GM12874 (cell line): ENCODE data around the gene HMHB1.

Experiments used
- TF ChIP-seq, protein P1 (sequence below): IDR thresholded peaks from 2 replicates; pipeline ENCODE4 v1.5.1; 2011; ENCODE audit warnings: low read depth, mild to moderate bottlenecking, control low read depth, low read length, moderate library complexity; ENCODE audit not compliant: insufficient read depth

HMHB1 gene

DNA sequence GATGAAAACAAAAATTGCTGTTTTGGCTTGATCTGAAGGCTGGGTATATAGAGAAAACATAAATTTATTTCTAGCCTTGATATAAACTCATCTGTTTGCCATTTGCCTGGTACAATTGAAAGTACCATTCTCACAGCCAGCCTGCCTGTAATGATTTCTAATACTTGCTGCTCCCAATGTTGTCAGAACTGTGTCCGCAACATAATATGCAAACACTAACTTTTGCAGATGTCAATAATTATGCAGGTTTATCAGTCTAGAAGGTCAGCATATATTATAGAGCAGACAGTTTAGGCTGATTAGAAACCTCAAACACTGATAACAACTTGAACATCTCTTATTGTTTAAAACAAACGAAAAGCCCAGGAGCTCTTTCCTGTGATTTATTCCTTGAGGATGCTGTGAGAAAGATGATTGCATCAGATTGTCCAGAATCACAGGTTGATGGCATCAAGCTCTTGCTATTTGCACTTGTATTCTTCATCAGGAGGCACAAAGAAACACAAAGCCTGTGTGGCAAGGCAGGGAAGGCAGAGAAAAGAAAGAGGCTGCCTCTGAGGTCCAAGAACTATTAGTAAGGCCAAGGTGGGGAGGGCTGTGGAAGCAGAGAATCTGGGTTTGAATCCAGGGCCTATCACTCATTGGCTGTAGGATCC is 21.4 kb upstream of the HMHB1 start:
- TF ChIP-seq, protein P1, sequence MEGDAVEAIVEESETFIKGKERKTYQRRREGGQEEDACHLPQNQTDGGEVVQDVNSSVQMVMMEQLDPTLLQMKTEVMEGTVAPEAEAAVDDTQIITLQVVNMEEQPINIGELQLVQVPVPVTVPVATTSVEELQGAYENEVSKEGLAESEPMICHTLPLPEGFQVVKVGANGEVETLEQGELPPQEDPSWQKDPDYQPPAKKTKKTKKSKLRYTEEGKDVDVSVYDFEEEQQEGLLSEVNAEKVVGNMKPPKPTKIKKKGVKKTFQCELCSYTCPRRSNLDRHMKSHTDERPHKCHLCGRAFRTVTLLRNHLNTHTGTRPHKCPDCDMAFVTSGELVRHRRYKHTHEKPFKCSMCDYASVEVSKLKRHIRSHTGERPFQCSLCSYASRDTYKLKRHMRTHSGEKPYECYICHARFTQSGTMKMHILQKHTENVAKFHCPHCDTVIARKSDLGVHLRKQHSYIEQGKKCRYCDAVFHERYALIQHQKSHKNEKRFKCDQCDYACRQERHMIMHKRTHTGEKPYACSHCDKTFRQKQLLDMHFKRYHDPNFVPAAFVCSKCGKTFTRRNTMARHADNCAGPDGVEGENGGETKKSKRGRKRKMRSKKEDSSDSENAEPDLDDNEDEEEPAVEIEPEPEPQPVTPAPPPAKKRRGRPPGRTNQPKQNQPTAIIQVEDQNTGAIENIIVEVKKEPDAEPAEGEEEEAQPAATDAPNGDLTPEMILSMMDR = no peak

DNA sequence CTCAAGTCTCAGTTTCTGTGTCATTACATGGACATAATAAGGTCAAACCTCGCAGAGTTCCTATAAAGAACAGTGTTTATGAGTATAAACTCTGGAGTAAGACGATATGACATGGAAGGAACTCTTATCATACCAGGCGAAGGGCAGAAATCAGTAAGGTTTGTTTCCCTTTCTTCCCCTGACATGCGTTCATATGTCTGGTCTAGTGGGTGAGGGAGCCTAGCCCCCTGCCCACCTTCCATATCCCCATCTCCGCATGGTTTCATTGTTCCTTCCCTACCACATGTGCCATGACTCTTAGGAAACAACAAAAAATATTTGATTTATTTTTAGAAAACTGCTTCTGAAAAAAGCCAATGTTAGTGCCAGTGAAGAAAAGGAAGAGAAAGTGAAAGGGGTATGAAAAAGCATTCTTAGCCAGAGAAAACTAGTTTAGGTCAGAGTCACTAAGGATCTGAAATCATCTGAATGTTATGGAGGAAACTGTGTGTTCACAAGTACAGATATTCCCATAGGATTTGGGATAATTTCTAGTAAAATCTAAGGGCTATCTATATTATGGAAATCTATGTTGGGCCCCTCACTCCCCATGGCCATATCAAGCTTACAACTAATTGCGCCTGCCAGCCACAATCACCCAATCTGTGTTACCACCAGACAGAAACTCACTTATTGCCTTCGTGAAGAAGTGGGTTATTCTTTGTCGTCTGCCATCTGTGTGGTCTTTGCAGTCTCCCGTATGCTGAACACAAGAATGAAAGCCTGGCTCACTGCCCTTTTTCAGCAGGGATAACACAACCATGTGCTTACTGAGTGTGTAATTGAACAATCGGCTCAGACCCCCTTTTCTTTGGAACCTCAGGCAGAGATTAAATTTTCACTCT is 19.9 kb upstream of the HMHB1 start:
- TF ChIP-seq, protein P1 = no peak

DNA sequence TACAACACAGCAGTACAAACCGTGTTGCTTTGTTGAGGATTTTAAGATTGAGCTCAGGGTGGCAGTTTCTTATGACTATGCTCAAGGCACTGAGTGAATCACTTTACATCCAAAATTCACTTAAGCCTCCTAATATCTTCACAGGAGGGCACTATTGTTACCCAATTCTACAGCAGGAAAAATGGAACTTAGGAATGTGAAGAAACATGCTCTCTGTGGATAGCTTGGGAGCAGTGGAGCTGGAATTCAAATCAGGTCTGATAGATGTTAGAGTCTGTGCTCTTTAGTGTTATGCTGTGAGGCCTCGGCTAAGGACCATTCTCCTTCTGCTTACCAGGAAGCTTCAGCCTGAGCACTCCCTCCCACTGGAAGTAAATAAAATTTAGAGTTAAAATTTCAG is 18.7 kb upstream of the HMHB1 start:
- TF ChIP-seq, protein P1 = no peak

DNA sequence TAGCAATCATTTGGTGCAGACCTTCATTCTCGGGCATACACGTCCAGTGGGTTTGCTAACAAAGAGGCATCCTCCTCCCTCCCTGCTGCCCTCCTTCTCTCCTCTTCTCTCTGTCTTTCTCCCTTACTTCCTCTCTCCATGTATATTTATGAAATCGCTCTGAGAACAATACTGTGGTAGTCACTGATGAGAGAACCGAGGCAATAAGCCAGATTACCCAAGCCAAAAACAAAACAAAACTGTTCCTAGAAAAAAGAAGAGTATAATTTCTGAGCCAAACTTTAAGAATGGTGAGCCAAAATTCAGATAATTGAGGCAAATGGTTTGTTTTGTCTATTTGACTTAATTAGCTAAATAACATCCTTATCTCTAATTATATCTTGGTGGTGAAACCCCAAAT is 15.8 kb upstream of the HMHB1 start:
- TF ChIP-seq, protein P1 = no peak

DNA sequence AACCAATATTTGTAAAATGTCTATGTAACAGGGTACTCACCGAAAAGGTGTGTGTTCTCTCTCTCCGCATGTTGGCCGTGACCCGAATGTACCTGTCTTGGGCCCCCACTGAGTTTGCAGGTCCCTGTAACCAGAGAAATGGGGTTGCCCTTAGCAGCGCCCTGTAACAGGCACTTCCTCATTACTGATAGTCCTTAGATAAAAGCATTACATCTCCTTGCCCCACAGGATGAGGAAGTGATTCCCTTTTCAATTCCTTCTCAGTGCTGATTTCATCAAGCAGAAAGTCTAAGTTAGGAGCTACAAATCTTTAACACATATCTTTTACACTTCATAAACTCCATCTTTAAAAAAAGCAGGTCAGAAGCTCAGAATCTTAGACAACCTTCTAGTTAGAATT is 15.2 kb upstream of the HMHB1 start:
- TF ChIP-seq, protein P1 = no peak

DNA sequence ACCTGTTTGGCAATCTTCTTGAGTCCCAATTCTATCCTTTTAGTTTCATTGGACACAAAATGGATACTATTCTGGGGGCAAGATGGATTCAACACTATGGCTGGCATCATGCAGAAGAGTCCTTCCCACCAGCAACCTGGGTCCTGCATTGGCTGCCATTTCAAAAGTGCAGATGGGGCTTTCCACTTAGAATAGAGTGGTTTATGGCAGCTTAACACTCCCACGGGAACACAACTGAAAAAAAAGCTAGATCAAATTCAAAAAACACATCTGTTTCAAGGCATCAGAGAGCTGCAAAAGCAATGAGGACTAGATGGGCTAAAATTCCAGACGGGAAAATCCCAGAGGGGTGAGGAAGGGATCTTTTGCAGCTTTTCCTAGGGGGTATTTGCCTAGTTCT is 11.2 kb upstream of the HMHB1 start:
- TF ChIP-seq, protein P1 = no peak

DNA sequence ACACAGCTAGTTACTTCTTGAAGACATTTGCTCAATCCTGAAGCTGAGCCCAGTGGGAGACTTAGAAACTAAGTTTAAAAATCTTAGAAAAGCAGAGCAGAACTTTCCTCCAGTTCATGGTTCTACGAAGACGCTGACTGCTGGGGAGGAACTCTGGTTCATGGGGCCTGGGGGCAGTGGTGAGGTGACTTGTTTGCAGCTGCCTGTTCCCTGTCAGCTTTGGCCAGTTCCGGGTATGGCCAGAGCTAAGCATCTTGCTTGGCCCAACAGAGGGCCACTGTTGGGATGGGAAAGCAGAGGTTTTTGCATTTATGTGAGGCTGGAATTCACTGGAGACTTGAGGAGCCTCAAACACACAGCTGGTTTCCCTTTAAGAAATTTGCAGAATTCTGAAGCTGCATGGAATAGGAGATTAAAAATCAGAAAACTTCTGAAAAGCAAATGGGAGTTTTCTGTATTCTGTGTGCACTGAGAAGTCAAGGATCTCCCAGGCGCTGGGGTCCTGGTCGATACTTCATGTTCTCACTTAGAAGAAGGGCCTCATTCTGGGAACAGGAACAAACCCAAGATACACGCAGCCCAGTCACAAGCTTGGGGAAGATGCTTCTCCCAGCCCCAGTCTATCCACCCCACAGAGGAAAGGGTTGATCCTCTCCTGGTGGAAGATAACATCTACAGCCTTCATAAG is 10.6 kb upstream of the HMHB1 start:
- TF ChIP-seq, protein P1 = no peak
